Esophagus squamous epithelium (tissue), 4 donors: ENCODE results near the gene IL1R2.

Experiments
- CTCF ChIP-seq, 6 experiments: fragments of 450-650 bp in 4 of 6; fragments of 200-600 bp in 2 of 6; sonication (generic) in 2 of 6; IDR thresholded peaks; one replicate each; pipeline ENCODE4 v1.5.1; 2016 to 2019; ENCODE audit warnings: antibody characterized with exemption in 6 of 6, mild to moderate bottlenecking in 4 of 6, moderate library complexity in 4 of 6
- POLR2A ChIP-seq, 4 donors: fragments of 450-650 bp; IDR thresholded peaks; one replicate each; pipeline ENCODE4 v1.6.1; 2017; ENCODE audit warnings: antibody characterized with exemption in 4 of 4, mild to moderate bottlenecking in 4 of 4, moderate library complexity in 3 of 4

GRCh38 chr2:101961338-101962191 is 30.2 kb upstream of the IL1R2 start:
- peak in 2 of 6 experiments; percentile 7 to 16 for TF ChIP-seq CTCF (IDR thresholded peaks at IDR 0.05)
- TF ChIP-seq POLR2A (IDR thresholded peaks at IDR 0.05), result no peak
